ENCODE data around the gene TMEM131. TPM values are rescaled to one million over a fixed set of nuclear protein-coding genes. Genes with fewer than 3 reads are reported as not detected.
"Not testable (repeated sequence)": the region's sequence is repeated elsewhere in the genome, so short reads cannot be mapped to it uniquely, and the experiment has no call there.

The TMEM131 gene
- total RNA-seq, 1 donor from 2014 or later, result 41.7 TPM

GRCh38 chr2:98028101-98028561, 32.4 kb upstream of the TMEM131 start:
- H3K9me3 Mint-ChIP-seq, result no peaks in the 10 kb centered on the region
- DNase-seq, result no peak
- no peak overlapping the region for H3K4me3 Mint-ChIP-seq
- peaks cover 5% of the 10 kb centered on the region for H3K27me3 Mint-ChIP-seq
- intact Hi-C loops (cut with micrococcal nuclease), result loop anchor here (5.0 kb wide), 1 partner anchor 221 kb away; no protein-coding TSS in a partner anchor
- H3K4me1 Mint-ChIP-seq, result peaks cover 17% of the 10 kb centered on the region
- H3K27ac Mint-ChIP-seq, result no peak overlapping the region
- no peaks in the 10 kb centered on the region for H3K36me3 Mint-ChIP-seq (ENCODE audit: low read depth)

GRCh38 chr2:98027538-98027937, 31.8 kb upstream of the TMEM131 start:
- no peak for DNase-seq
- Mint-ChIP-seq H3K27me3 (peaks cover 5% of the 10 kb centered on the region), H3K27ac (no peak overlapping the region), H3K4me1 (peaks cover 17% of the 10 kb centered on the region), H3K9me3 (no peaks in the 10 kb centered on the region), H3K36me3 (ENCODE audit: low read depth) (no peaks in the 10 kb centered on the region), H3K4me3 (peak overlapping the region; percentile 58)
- intact Hi-C loops (cut with micrococcal nuclease), result loop anchor here (1.0 to 5.0 kb wide), 2 partner anchors 14 to 220 kb away; no protein-coding TSS in a partner anchor

DNA sequence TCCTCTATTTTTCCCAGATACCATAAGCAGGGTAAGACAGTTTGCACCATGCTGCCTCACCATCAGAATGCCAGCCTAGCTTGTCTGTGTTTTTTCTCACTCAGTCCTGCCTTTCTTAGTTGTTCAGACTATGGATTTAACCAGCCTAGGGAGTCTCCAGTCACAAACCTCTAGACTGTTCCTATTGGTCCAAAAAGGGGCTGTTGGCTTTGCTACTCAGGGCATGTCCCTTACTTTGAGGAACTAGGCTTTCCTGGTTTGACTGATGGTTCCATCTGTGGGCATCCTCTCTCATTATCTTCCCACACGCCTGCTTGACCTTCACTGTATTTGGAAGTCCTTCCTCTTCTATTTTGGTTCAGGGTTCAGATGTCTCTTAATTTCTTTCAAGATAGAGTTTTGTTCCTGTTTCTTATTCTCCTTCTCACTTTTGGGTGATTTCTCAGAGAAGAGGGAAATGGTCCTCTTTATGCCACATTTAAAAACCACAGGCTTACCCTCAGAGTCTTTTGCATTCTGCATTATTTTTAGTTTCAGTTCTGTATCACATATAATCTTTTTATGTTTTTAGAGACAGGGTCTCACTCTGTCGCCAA, 31.3 kb upstream of the TMEM131 start:
- H3K4me3 Mint-ChIP-seq, result peak overlapping the region; percentile 58
- no peaks in the 10 kb centered on the region for H3K36me3 Mint-ChIP-seq (ENCODE audit: low read depth)
- H3K4me1 Mint-ChIP-seq, result peaks cover 17% of the 10 kb centered on the region
- H3K27me3 Mint-ChIP-seq, result peaks cover 5% of the 10 kb centered on the region
- H3K9me3 Mint-ChIP-seq, result no peaks in the 10 kb centered on the region
- DNase-seq, result no peak
- H3K27ac Mint-ChIP-seq, result peak overlapping the region; percentile 58
- intact Hi-C loops (cut with micrococcal nuclease), result loop anchor here (1.0 to 5.0 kb wide), 2 partner anchors 14 to 220 kb away; no protein-coding TSS in a partner anchor

DNA sequence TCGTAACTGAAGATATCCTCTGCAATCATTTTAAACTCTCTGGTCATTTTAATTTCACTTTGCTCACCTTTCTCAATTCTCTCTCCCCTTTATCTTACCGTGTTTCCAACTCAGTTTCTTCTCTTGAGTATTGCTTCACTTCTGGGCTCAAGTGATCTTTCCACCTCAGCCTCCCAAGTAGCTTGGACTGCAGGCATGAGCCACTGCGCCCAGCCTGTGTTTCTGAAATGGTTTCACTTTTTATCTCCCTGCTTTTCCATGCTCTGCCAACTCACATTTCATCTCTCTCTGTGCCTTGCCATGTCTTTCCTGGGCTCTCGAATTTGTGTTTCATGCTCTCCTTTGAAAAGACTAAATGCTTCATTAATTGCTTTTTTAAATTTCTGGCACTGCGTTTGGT, 30.5 kb upstream of the TMEM131 start:
- no peak overlapping the region for H3K27ac Mint-ChIP-seq
- DNase-seq, result no peak
- peaks cover 5% of the 10 kb centered on the region for H3K27me3 Mint-ChIP-seq
- intact Hi-C loops (cut with micrococcal nuclease), result loop anchor here (5.0 kb wide), 1 partner anchor 219 kb away; no protein-coding TSS in a partner anchor
- H3K36me3 Mint-ChIP-seq (ENCODE audit: low read depth), result no peaks in the 10 kb centered on the region
- no peaks in the 10 kb centered on the region for H3K9me3 Mint-ChIP-seq
- peak overlapping the region; percentile 58 for H3K4me3 Mint-ChIP-seq
- peaks cover 17% of the 10 kb centered on the region for H3K4me1 Mint-ChIP-seq

- H3K4me1 Mint-ChIP-seq, result peaks cover 17% of the 10 kb centered on the region
- H3K4me3 Mint-ChIP-seq, result no peak overlapping the region
- H3K9me3 Mint-ChIP-seq, result no peaks in the 10 kb centered on the region
- H3K36me3 Mint-ChIP-seq (ENCODE audit: low read depth), result no peaks in the 10 kb centered on the region
- peaks cover 5% of the 10 kb centered on the region for H3K27me3 Mint-ChIP-seq
- DNase-seq, result no peak
- intact Hi-C loops (cut with micrococcal nuclease), result loop anchor here (5.0 kb wide), 1 partner anchor 218 kb away; no protein-coding TSS in a partner anchor
- H3K27ac Mint-ChIP-seq, result no peak overlapping the region
These were observed 29.8 kb upstream of the TMEM131 start for GRCh38 chr2:98025481-98026037.

DNA sequence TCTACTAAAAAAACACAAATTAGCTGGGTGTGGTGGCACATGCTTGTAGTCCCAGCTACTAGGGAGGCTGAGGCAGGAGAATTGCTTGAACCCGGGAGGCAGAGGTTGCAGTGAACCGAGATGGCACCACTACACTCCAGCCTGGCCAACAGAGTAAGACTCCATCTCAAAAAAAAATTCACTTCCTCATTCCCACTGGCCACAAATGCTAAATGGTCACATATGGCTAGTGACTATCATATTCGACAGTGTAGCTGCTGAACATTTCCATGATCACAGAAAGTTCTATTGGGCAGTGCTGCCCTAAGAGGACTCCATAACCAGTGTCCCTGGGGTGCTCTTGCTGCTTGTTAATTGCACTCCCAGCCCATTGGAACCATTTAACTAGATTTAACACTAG, 26.3 kb upstream of the TMEM131 start:
- H3K36me3 Mint-ChIP-seq (ENCODE audit: low read depth); H3K4me3 Mint-ChIP-seq; H3K27me3 Mint-ChIP-seq; intact Hi-C loops (cut with micrococcal nuclease); DNase-seq; H3K9me3 Mint-ChIP-seq; H3K27ac Mint-ChIP-seq: not testable (repeated sequence)
- peaks cover 11% of the 10 kb centered on the region for H3K4me1 Mint-ChIP-seq

- Mint-ChIP-seq H3K36me3 (ENCODE audit: low read depth) (no peaks in the 10 kb centered on the region), H3K27me3 (peaks cover 5% of the 10 kb centered on the region), H3K4me1 (peaks cover 2% of the 10 kb centered on the region), H3K4me3 (no peak overlapping the region), H3K9me3 (no peaks in the 10 kb centered on the region), H3K27ac (no peak overlapping the region)
- intact Hi-C loops (cut with micrococcal nuclease), result no loop called here
- DNase-seq, result no peak
These were observed 25.4 kb upstream of the TMEM131 start for GRCh38 chr2:98020992-98021713.

DNA sequence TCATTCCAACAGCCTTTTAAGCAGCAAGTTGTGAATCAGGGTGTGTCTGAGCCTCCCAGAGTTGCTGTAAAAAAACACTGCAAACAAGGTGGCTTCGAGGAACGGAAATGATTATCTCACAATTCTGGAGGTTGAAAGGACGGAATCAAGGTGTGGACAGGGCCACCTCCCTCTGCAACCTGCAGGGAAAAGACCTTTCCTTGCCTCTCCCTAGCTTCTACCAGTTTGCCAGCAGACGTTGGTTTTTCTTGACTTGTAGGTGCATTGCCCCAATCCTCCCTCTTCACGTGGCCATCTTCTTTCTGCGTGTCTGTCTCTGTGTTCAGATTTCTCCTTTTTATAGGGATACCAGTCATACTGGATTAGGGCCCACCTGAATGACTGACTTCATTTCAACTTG, 24.8 kb upstream of the TMEM131 start:
- H3K4me3 Mint-ChIP-seq, result no peak overlapping the region
- no peaks in the 10 kb centered on the region for H3K4me1 Mint-ChIP-seq
- H3K27me3 Mint-ChIP-seq, result peaks cover 3% of the 10 kb centered on the region
- H3K36me3 Mint-ChIP-seq (ENCODE audit: low read depth), result no peaks in the 10 kb centered on the region
- intact Hi-C loops (cut with micrococcal nuclease), result no loop called here
- no peak for DNase-seq
- no peak overlapping the region for H3K27ac Mint-ChIP-seq
- no peaks in the 10 kb centered on the region for H3K9me3 Mint-ChIP-seq

GRCh38 chr2:98016908-98017670, 21.3 kb upstream of the TMEM131 start:
- Mint-ChIP-seq H3K4me1 (peaks cover 20% of the 10 kb centered on the region), H3K4me3 (no peak overlapping the region), H3K27me3 (no peaks in the 10 kb centered on the region), H3K27ac (no peak overlapping the region), H3K9me3 (no peaks in the 10 kb centered on the region), H3K36me3 (ENCODE audit: low read depth) (no peaks in the 10 kb centered on the region)
- intact Hi-C loops (cut with micrococcal nuclease), result loop anchor here (10.0 kb wide), 1 partner anchor 448 kb away; no protein-coding TSS in a partner anchor
- DNase-seq, result no peak

- Mint-ChIP-seq H3K27me3 (no peaks in the 10 kb centered on the region), H3K4me3 (no peak overlapping the region), H3K36me3 (ENCODE audit: low read depth) (no peaks in the 10 kb centered on the region), H3K27ac (no peak overlapping the region), H3K4me1 (peaks cover 27% of the 10 kb centered on the region), H3K9me3 (no peaks in the 10 kb centered on the region)
- intact Hi-C loops (cut with micrococcal nuclease), result loop anchor here (10.0 kb wide), 1 partner anchor 449 kb away; no protein-coding TSS in a partner anchor
- DNase-seq, result no peak
These were observed 19.9 kb upstream of the TMEM131 start for GRCh38 chr2:98015671-98016070.

GRCh38 chr2:98014379-98014778, 18.6 kb upstream of the TMEM131 start:
- Mint-ChIP-seq H3K27ac (no peak overlapping the region), H3K9me3 (no peaks in the 10 kb centered on the region), H3K4me1 (peaks cover 35% of the 10 kb centered on the region), H3K27me3 (no peaks in the 10 kb centered on the region), H3K36me3 (ENCODE audit: low read depth) (no peaks in the 10 kb centered on the region), H3K4me3 (no peak overlapping the region)
- intact Hi-C loops (cut with micrococcal nuclease), result loop anchor here (5.0 to 10.0 kb wide), 3 partner anchors 73 to 450 kb away; partner anchors contain the start of gene VWA3B
- DNase-seq, result no peak

GRCh38 chr2:98013407-98014042, 17.8 kb upstream of the TMEM131 start:
- intact Hi-C loops (cut with micrococcal nuclease), result loop anchor here (1.0 to 10.0 kb wide), 5 partner anchors 14 to 451 kb away; partner anchors contain the start of gene VWA3B
- Mint-ChIP-seq H3K9me3 (no peaks in the 10 kb centered on the region), H3K4me3 (peak overlapping the region; percentile 56), H3K27me3 (no peaks in the 10 kb centered on the region), H3K27ac (peak overlapping the region; percentile 88), H3K4me1 (peaks cover 35% of the 10 kb centered on the region), H3K36me3 (ENCODE audit: low read depth) (no peaks in the 10 kb centered on the region)
- no peak for DNase-seq

GRCh38 chr2:98012561-98012991, 16.8 kb upstream of the TMEM131 start:
- DNase-seq, result peak; percentile 68
- intact Hi-C loops (cut with micrococcal nuclease), result loop anchor here (1.0 to 10.0 kb wide), 8 partner anchors 16 to 452 kb away; partner anchors contain the start of gene VWA3B
- no peaks in the 10 kb centered on the region for H3K27me3 Mint-ChIP-seq
- peak overlapping the region; percentile 77 for H3K27ac Mint-ChIP-seq
- H3K9me3 Mint-ChIP-seq, result no peaks in the 10 kb centered on the region
- no peak overlapping the region for H3K4me3 Mint-ChIP-seq
- H3K4me1 Mint-ChIP-seq, result peaks cover 35% of the 10 kb centered on the region
- H3K36me3 Mint-ChIP-seq (ENCODE audit: low read depth), result no peaks in the 10 kb centered on the region

Measured in activated CD4-positive, alpha-beta T cell treated with anti-CD3 and anti-CD28 coated beads, Interleukin-2, amount 10 ng/mL, durations not matched to agents 24 days and 14 days (primary cell).